Measurements from ENCODE around the gene SHKBP1.

The SHKBP1 gene

GRCh38 chr19:40611096-40611495, 34.4 kb downstream of the SHKBP1 start:
- TF ChIP-seq TAF1 (IDR thresholded peaks at IDR 0.05; ENCODE audit: borderline replicate concordance, insufficient read depth, low read length) = no peak
- no peak for TF ChIP-seq SIN3A (IDR thresholded peaks at IDR 0.05; ENCODE audit: borderline replicate concordance, insufficient read depth, low read length)

GRCh38 chr19:40611900-40612698, 35.4 kb downstream of the SHKBP1 start:
- TF ChIP-seq REST (IDR thresholded peaks at IDR 0.05; ENCODE audit: insufficient read depth in 1 of 2, low read depth in 2 of 2, low read length in 2 of 2) (no peak), SIN3A (IDR thresholded peaks at IDR 0.05; ENCODE audit: borderline replicate concordance, insufficient read depth, low read length) (no peak), FOXP2 (optimal IDR thresholded peaks at IDR 0.05; ENCODE audit: borderline replicate concordance, extremely low read depth, extremely low read length, insufficient read depth) (no peak), POLR2AphosphoS5 (IDR thresholded peaks at IDR 0.05; ENCODE audit: low read depth, low read length) (no peak), TAF1 (IDR thresholded peaks at IDR 0.05; ENCODE audit: borderline replicate concordance, insufficient read depth, low read length) (no peak)

GRCh38 chr19:40612831-40613689, 36.4 kb downstream of the SHKBP1 start:
- no peak for TF ChIP-seq TAF1 (IDR thresholded peaks at IDR 0.05; ENCODE audit: borderline replicate concordance, insufficient read depth, low read length)
- TF ChIP-seq REST (IDR thresholded peaks at IDR 0.05; ENCODE audit: insufficient read depth in 1 of 2, low read depth in 2 of 2, low read length in 2 of 2) = no peak
- TF ChIP-seq SIN3A (IDR thresholded peaks at IDR 0.05; ENCODE audit: borderline replicate concordance, insufficient read depth, low read length) = no peak
- no peak for TF ChIP-seq FOXP2 (optimal IDR thresholded peaks at IDR 0.05; ENCODE audit: borderline replicate concordance, extremely low read depth, extremely low read length, insufficient read depth)
- no peak for TF ChIP-seq POLR2AphosphoS5 (IDR thresholded peaks at IDR 0.05; ENCODE audit: low read depth, low read length)

DNA sequence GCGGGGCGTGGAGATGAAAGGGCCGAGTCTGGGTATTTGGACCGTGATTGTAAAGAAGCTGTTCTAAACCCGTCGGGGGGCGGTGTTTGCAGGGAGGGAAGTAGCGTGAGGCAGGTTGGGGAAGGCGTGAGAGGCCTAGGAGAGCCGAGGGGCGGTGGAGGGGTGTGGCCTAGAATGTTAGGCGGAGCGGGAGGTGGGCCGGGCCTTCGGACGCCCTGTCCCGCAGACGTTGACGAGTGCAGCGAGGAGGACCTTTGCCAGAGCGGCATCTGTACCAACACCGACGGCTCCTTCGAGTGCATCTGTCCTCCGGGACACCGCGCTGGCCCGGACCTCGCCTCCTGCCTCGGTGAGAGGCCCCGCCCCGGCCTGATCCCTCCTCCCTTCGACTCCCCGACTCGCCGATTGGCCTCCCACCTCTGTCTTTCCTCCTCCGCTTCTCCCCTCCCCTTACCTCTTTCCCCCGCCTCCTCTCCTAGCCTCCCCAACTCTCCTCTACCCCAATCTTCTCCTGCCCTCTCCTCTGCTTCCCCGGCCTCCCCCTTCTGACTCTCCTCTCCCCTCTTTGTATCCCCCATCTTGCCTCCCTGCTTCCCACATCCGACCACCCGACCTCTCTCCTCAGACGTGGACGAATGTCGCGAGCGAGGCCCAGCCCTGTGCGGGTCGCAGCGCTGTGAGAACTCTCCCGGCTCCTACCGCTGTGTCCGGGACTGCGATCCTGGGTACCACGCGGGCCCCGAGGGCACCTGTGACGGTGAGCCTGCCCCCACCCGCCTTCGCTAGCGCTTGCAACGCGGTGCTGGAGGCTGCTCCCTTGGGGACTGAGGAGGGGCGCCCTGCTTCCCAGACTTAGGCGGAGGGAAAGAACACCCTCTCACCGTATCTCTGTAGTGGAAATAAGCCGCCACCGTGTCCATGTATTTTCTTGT, 37.3 kb downstream of the SHKBP1 start:
- TF ChIP-seq SIN3A (IDR thresholded peaks at IDR 0.05; ENCODE audit: borderline replicate concordance, insufficient read depth, low read length) (no peak), POLR2AphosphoS5 (IDR thresholded peaks at IDR 0.05; ENCODE audit: low read depth, low read length) (peak; percentile 85; the same call in 1 of the 2 replicates), FOXP2 (optimal IDR thresholded peaks at IDR 0.05; ENCODE audit: borderline replicate concordance, extremely low read depth, extremely low read length, insufficient read depth) (peak; percentile 79), REST (IDR thresholded peaks at IDR 0.05; ENCODE audit: insufficient read depth in 1 of 2, low read depth in 2 of 2, low read length in 2 of 2) (no peak), TAF1 (IDR thresholded peaks at IDR 0.05; ENCODE audit: borderline replicate concordance, insufficient read depth, low read length) (0 out of 2 replicates have a peak, but pooled peaks have one; percentile 16)
